B cell (primary cell): Measurements from ENCODE around the gene PRDM5. TPM values are rescaled to one million over a fixed set of nuclear protein-coding genes. Genes with fewer than 3 reads are reported as not detected.

Source experiments
- ATAC-seq: fragments of 200-7000 bp; cut with Tn5 transposase; one replicate; pipeline ENCODE4 v1.10.0; 2021; ENCODE audit warnings: low read depth, mild to moderate bottlenecking, moderate number of reproducible peaks, moderate library complexity
- CTCF ChIA-PET: fragments of 350-600 bp; sonication (Branson Sonifier 250); formaldehyde crosslinking; loops from one replicate; lab custom pipeline; 2021; ENCODE audit warnings: antibody characterized with exemption, inconsistent platforms; lab: Charles Lee
- POLR2A ChIA-PET: fragments of 350-600 bp; sonication (Branson Sonifier 250); formaldehyde crosslinking; loops from one replicate; lab custom pipeline; 2021; ENCODE audit warnings: antibody characterized with exemption; lab: Charles Lee
- DNase-seq: peaks from one replicate; pipeline ENCODE4 v3.0.0; 2013
- H2AFZ ChIP-seq: 2 replicates; pipeline ENCODE4 v1.6.1; 2012; ENCODE audit warnings: mild to moderate bottlenecking, low read depth, low read length; ENCODE audit not compliant: insufficient read depth, poor library complexity, severe bottlenecking
- H3K27ac ChIP-seq, 2 donors: 1 replicate in 1 of 2; 2 replicates in 1 of 2; pipeline ENCODE4 v1.5.1; 2012 to 2013; ENCODE audit warnings: low read length in 2 of 2, mild to moderate bottlenecking in 2 of 2, moderate library complexity in 1 of 2
- H3K27me3 ChIP-seq, 4 experiments: fragments of 200-600 bp in 1 of 4; sonication (generic) in 1 of 4; replicated peaks in 1 of 4; 1 replicate in 2 of 4; 2 replicates in 2 of 4; pipeline versions ENCODE4 v1.6.1 to v1.7.0; 2013 to 2016; ENCODE audit warnings: low read length in 3 of 4, mild to moderate bottlenecking in 2 of 4, mixed read lengths in 1 of 4, moderate library complexity in 1 of 4; ENCODE audit not compliant: insufficient read depth in 4 of 4, control insufficient read depth in 3 of 4; ENCODE audit errors: control extremely low read depth in 1 of 4
- H3K36me3 ChIP-seq, 2 experiments: replicated peaks in 1 of 2; 1 replicate in 1 of 2; 2 replicates in 1 of 2; pipeline versions ENCODE4 v1.6.1 to v1.7.1; 2013; ENCODE audit warnings: low read length in 1 of 2; ENCODE audit not compliant: insufficient read depth in 2 of 2, control insufficient read depth in 1 of 2; ENCODE audit errors: control extremely low read depth in 1 of 2, extremely low read depth in 1 of 2
- H3K4me1 ChIP-seq, 2 donors: fragments of 200-600 bp in 1 of 2; sonication (generic) in 1 of 2; 1 replicate in 1 of 2; 2 replicates in 1 of 2; pipeline versions ENCODE4 v1.5.1 to v1.6.1; 2013 to 2017; ENCODE audit warnings: low read length in 2 of 2; ENCODE audit not compliant: control insufficient read depth in 2 of 2, insufficient read depth in 2 of 2
- H3K4me2 ChIP-seq: replicated peaks from 2 replicates; pipeline ENCODE3; 2012; ENCODE audit warnings: mild to moderate bottlenecking, low read depth, low read length; ENCODE audit not compliant: poor library complexity, severe bottlenecking
- H3K4me3 ChIP-seq, 5 experiments: fragments of 200-600 bp in 1 of 5; sonication (generic) in 1 of 5; 1 replicate in 3 of 5; 2 replicates in 2 of 5; pipeline versions ENCODE4 v1.5.1 to v1.7.0; 2011 to 2016; ENCODE audit warnings: low read length in 4 of 5, mild to moderate bottlenecking in 4 of 5, low read depth in 2 of 5, control low read depth in 1 of 5, moderate library complexity in 1 of 5; ENCODE audit not compliant: insufficient read depth in 1 of 5; ENCODE audit errors: control extremely low read depth in 1 of 5, extremely low read depth in 1 of 5
- H3K79me2 ChIP-seq: fragments of 200-600 bp; sonication (generic); one replicate; pipeline ENCODE4 v1.6.0; 2016; ENCODE audit warnings: low read length; ENCODE audit not compliant: control insufficient read depth, insufficient read depth
- H3K9ac ChIP-seq: fragments of 200-600 bp; sonication (generic); 2 replicates; pipeline ENCODE4 v1.6.1; 2017; ENCODE audit warnings: mild to moderate bottlenecking, low read length, moderate library complexity
- H3K9me3 ChIP-seq, 3 donors: one replicate each; pipeline versions ENCODE4 v1.6.1 to v1.7.1; 2013; ENCODE audit warnings: low read length in 2 of 3; ENCODE audit not compliant: control insufficient read depth in 2 of 3, insufficient read depth in 1 of 3; ENCODE audit errors: control extremely low read depth in 1 of 3
- H4K20me1 ChIP-seq: 2 replicates; pipeline ENCODE4 v1.6.0; 2012; ENCODE audit warnings: mild to moderate bottlenecking, low read length; ENCODE audit not compliant: insufficient read depth, control insufficient read depth, poor library complexity, severe bottlenecking
- H3K27ac Mint-ChIP-seq: one replicate; pipeline ENCODE4 v1.8.0; 2021; ENCODE audit warnings: mixed read lengths
- H3K27me3 Mint-ChIP-seq: one replicate; pipeline ENCODE4 v1.8.0; 2021; ENCODE audit warnings: mixed read lengths
- H3K4me1 Mint-ChIP-seq: one replicate; pipeline ENCODE4 v1.8.0; 2021; ENCODE audit warnings: mixed read lengths
- H3K4me3 Mint-ChIP-seq: one replicate; pipeline ENCODE4 v1.8.0; 2021; ENCODE audit warnings: mixed read lengths
- H3K9me3 Mint-ChIP-seq: one replicate; pipeline ENCODE4 v1.8.0; 2022; ENCODE audit warnings: mixed read lengths; ENCODE audit not compliant: insufficient read depth
- CTCF ChIP-seq: fragments of 200-600 bp; IDR thresholded peaks from one replicate; pipeline ENCODE4 v1.8.0; 2022; ENCODE audit warnings: antibody characterized with exemption, mild to moderate bottlenecking
- EZH2 ChIP-seq: IDR thresholded peaks from 2 replicates; pipeline ENCODE4 v1.6.1; 2012; ENCODE audit warnings: borderline replicate concordance, low read depth, mild to moderate bottlenecking, moderate library complexity, low read length; ENCODE audit not compliant: insufficient read depth, poor library complexity, severe bottlenecking
- WGBS: methylation state at CpG from one replicate; pipeline ENCODE4 v1.1.5; 2013; ENCODE audit warnings: missing lambda C conversion rate; ENCODE audit not compliant: insufficient coverage; 5-methylcytosine and 5-hydroxymethylcytosine counted together
- intact Hi-C: fragments of 100-400 bp; cut with micrococcal nuclease; formaldehyde crosslinking; loops from one replicate; pipeline ENCODE4 v1.10.0; 2022
- polyA plus RNA-seq: library from polyadenylated mRNA; depleted of rRNA; stranded (reverse); fragments of >200 nt; gene quantifications from 2 replicates; pipeline ENCODE4 v1.2.3, GENCODE V29; 2012
- total RNA-seq, 2 donors: library from RNA; stranded (reverse); fragments of 120-200 nt in 1 of 2; gene quantifications; 1 replicate in 1 of 2; 2 replicates in 1 of 2; pipeline versions ENCODE4 v1.2.3 to v1.2.4, GENCODE V29; 2013 to 2022

PRDM5 gene
- total and polyA plus RNA-seq, 2 donors (not counting 1 experiment from before 2014, with no cell fraction given): not detected

GRCh38 chr4:120730777-120731320 lies 191.7 kb downstream of the PRDM5 start:
- no peak overlapping the region for H3K9ac ChIP-seq
- ChIA-PET POLR2A (no interaction called here), CTCF (no interaction called here)
- Mint-ChIP-seq H3K27me3 (no peaks in the 10 kb centered on the region), H3K9me3 (no peaks in the 10 kb centered on the region), H3K4me1 (no peaks in the 10 kb centered on the region), H3K4me3 (no peak overlapping the region), H3K27ac (no peak overlapping the region)
- no peaks in the 10 kb centered on the region for H3K9me3 ChIP-seq
- H3K27me3 ChIP-seq: peaks cover 0 to 2% (median 0%) of the 10 kb centered on the region in 4 experiments
- H4K20me1 ChIP-seq: no peaks in the 10 kb centered on the region
- intact Hi-C loops: no loop called here
- H3K79me2 ChIP-seq: no peaks in the 10 kb centered on the region
- H3K27ac ChIP-seq: no peak overlapping the region
- no peak overlapping the region for H2AFZ ChIP-seq
- TF ChIP-seq CTCF: no peak
- TF ChIP-seq EZH2: no peak
- H3K36me3 ChIP-seq: no peaks in the 10 kb centered on the region
- H3K4me1 ChIP-seq: no peaks in the 10 kb centered on the region
- H3K4me2 ChIP-seq: no peak overlapping the region
- ATAC-seq: no peak
- H3K4me3 ChIP-seq: no peak overlapping the region
- DNase-seq: no peak
- no CpG with 5 or more reads among the region's 4 CpGs for WGBS

GRCh38 chr4:120728892-120729675 lies 193.4 kb downstream of the PRDM5 start:
- Histone ChIP-seq H3K36me3 (no peaks in the 10 kb centered on the region), H3K79me2 (no peaks in the 10 kb centered on the region), H3K4me1 (no peaks in the 10 kb centered on the region), H3K4me3 (no peak overlapping the region), H2AFZ (no peak overlapping the region), H3K4me2 (no peak overlapping the region), H3K27me3 (peaks cover 0 to 2% (median 0%) of the 10 kb centered on the region in 4 experiments), H3K27ac (no peak overlapping the region), H3K9me3 (no peaks in the 10 kb centered on the region), H3K9ac (no peak overlapping the region), H4K20me1 (no peaks in the 10 kb centered on the region)
- no peaks in the 10 kb centered on the region for H3K9me3 Mint-ChIP-seq
- H3K27ac Mint-ChIP-seq: no peak overlapping the region
- intact Hi-C loops: no loop called here
- ChIA-PET POLR2A (no interaction called here), CTCF (no interaction called here)
- no peak for TF ChIP-seq CTCF
- TF ChIP-seq EZH2: no peak
- DNase-seq (no peak), ATAC-seq (no peak)
- H3K27me3 Mint-ChIP-seq: no peaks in the 10 kb centered on the region
- 62% methylated on average over 2 of the region's 4 CpGs for WGBS
- H3K4me1 Mint-ChIP-seq: no peaks in the 10 kb centered on the region
- no peak overlapping the region for H3K4me3 Mint-ChIP-seq
